ENCODE data around the gene CNTNAP2.
"Not testable (repeated sequence)": the region's sequence is repeated elsewhere in the genome, so short reads cannot be mapped to it uniquely, and the experiment has no call there.

The CNTNAP2 gene

GRCh38 chr7:147651601-147652000 lies 1535.0 kb downstream of the CNTNAP2 start:
- DNase-seq (ENCODE audit: low read depth), result no peak

DNA sequence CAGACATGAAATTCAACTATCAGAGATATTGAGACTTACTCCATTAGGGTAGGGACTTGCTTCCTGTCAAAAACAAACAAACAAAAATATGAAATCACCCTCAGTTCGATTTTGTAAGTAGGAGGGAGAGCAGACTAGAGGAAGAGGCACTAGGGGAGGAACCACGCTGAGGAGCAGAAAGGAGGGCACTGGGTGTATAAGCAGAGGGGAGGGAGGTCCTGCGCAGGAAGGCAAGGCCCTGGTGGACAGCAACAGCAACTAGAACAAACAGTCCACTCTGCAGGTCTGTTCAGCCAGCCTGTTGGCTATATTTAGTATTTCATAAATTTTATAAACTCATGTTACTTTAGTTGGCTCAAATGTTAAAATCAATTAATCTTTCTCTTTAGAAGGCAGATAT lies 1536.9 kb downstream of the CNTNAP2 start:
- DNase-seq (ENCODE audit: low read depth), result no peak

- no peak for DNase-seq (ENCODE audit: low read depth)
Observed at GRCh38 chr7:147658392-147658967, 1541.9 kb downstream of the CNTNAP2 start.

GRCh38 chr7:147659036-147659995 lies 1542.7 kb downstream of the CNTNAP2 start:
- no peak for DNase-seq (ENCODE audit: low read depth)

GRCh38 chr7:147664541-147664940 lies 1547.9 kb downstream of the CNTNAP2 start:
- no peak for DNase-seq (ENCODE audit: low read depth)

DNA sequence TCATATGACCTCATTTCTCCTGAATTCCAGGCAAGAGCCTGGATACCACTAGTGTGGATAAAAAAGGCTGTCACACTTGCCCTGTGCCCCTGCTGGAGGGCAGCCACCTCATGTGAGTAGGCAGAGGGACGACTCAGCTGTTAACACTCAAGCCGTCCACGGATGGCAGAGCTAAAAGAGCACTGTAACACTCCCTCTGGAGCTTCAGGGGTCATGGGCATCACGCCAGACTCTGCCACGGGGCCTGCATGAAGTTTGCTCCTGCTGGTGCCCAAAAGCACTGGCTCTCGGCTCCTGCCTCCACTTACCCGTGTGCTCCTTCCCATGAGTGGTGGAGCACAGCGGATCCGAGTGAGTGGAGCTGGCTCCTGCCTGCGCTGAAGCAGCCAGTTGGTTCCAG lies 1554.2 kb downstream of the CNTNAP2 start:
- no peak for DNase-seq (ENCODE audit: low read depth)

GRCh38 chr7:147674705-147675104 lies 1558.1 kb downstream of the CNTNAP2 start:
- DNase-seq (ENCODE audit: low read depth), result no peak

GRCh38 chr7:147678943-147679342 lies 1562.3 kb downstream of the CNTNAP2 start:
- no peak for DNase-seq (ENCODE audit: low read depth)

DNA sequence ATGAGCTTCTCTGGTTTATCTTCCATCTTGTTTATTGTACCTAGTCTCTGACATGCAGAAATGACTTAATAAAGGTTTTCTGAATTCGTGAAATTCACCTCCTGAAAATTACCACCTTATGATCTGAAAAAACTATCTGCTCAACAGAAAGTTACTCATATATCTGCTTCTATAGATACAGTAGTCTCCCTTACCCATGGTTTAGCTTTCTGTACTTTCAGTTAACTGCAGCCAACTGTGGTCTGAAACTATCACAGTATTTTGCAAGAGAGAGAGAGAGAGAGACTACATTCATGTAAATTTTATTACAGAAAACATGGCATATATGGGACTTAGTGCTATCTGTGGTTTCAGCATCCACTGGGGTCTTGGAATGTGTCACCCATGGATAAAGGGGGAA lies 1564.9 kb downstream of the CNTNAP2 start:
- no peak for DNase-seq (ENCODE audit: low read depth)

GRCh38 chr7:147700702-147701101 lies 1584.1 kb downstream of the CNTNAP2 start:
- DNase-seq (ENCODE audit: low read depth), result no peak

- no peak for DNase-seq (ENCODE audit: low read depth)
Observed at GRCh38 chr7:147707926-147708325, 1591.3 kb downstream of the CNTNAP2 start.

GRCh38 chr7:147708871-147709270 lies 1592.3 kb downstream of the CNTNAP2 start:
- no peak for DNase-seq (ENCODE audit: low read depth)

DNA sequence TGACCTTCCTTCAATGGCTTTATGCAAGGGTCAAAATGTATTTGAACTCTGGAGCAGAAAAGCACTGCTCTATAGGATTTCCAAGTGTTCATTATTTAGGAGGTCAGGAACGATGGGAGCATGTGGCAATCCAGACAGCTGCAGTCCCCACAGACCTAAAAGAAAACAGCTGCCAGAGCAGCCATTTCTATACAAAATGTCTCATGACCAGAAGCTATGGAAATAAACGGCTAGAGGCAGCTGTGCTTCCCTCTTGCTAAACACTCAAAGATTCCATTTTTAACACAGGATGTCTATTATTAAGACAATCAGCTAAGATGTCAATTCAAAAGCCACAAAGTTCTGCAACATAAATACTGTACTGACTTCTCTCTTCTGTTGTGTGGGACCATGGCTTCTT lies 1594.8 kb downstream of the CNTNAP2 start:
- no peak for DNase-seq (ENCODE audit: low read depth)

GRCh38 chr7:147721962-147722830 lies 1605.6 kb downstream of the CNTNAP2 start:
- DNase-seq (ENCODE audit: low read depth), result no peak

GRCh38 chr7:147723536-147723935 lies 1606.9 kb downstream of the CNTNAP2 start:
- no peak for DNase-seq (ENCODE audit: low read depth)

DNA sequence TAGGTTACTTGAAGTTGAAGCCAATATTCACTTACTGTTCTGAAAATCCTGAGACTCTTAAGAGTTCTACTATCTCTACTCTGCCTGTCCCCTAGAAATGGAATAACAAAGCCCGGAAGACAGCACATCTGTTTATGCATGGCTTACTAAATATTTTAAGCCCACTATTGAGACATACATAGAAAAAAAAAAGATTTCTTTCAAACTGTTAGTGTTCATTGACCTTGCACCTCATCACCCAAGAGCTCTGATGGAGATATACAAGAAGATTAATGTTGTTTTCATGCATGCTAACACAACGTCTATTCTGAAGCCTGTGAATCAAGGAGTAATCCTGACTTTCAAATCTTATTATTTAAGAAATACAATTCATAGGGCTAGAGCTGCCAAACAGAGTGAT lies 1614.7 kb downstream of the CNTNAP2 start:
- no peak for DNase-seq (ENCODE audit: low read depth)

GRCh38 chr7:147737559-147738214 lies 1621.1 kb downstream of the CNTNAP2 start:
- not testable (repeated sequence) for DNase-seq (ENCODE audit: low read depth)

- DNase-seq (ENCODE audit: low read depth), result no peak
Observed at GRCh38 chr7:147742301-147742700, 1625.7 kb downstream of the CNTNAP2 start.

DNA sequence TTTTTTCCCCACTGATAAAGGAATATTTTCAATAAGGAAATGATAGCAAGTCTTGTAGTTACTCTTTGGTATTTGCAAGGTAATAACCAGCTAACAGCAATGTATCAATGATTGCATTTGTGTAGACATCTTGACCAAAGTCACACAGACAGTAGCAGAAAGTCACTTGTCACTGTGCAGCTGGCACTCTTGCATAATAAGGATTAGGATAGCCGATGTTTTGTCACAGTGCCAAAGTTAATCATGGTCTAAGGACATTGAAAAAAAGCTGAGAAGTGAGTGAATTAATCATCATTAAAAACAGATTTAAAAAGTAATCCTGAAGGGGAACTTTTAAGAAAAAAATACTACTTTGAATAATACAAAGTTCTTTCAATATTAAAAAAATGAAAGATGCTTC lies 1639.7 kb downstream of the CNTNAP2 start:
- no peak for DNase-seq (ENCODE audit: low read depth)

DNA sequence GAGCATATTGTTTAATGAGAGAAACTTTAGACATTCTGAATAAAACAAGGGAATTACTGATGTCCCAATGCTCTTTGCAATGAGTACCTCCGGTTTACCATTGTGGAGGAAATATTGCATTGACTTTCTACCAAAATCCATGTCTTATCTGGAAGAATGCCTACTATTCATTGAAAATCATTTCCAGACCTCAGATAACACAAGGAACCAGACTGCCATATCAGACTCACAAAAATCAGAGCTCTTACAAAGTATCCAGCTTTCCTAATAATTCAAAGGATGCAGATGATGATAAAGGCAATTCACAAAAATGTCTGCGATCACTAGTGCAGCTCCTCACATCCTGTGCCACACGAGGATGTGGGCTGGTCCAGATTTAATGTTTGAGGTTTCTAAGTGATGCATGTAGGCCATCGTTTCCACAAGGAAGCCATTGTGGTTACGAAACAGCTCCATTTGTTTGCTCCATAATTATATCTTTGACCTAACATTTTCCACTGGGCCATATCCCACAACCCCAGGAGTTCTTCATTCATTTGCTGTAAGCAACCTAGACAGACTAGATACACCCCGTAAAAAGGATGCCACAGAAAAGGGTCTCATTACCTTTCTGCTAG lies 1642.8 kb downstream of the CNTNAP2 start:
- no peak for DNase-seq (ENCODE audit: low read depth)

DNA sequence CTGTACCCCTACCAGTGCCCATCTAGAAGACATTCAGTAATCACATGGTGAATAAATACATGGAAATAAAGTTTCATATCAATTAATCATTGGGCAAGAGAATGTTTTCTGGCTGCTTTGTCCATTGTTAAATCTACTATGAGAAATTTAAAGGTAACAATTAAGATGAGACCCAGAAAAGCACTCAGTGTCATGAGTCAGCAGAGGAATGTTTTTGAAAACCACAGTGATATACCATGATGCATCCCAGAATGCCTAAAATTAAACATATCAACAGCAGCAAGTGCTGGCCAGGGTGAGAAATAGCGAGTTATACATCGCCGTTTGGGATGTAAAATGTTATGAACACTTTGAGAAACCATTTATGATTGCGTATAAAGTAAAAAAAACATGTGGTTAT lies 1648.7 kb downstream of the CNTNAP2 start:
- no peak for DNase-seq (ENCODE audit: low read depth)

DNA sequence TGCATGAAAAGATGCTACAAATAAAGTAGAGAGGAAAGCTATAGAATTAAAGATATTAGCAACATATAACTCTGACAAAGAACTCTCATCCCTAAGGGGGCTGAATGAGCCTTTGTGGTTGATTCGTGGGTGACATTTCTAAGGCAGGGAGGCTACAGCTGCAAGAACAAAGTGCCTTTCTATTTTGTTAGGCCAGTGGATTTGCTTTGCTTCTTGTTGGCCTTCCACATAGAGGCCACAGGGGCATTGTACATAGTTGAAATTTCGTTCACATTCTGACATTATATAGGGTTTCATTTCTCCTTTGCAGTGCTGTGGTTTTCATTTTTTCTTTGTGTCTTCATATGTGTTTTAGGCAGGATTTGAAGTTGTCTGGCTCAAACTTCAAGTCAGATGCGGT lies 1654.7 kb downstream of the CNTNAP2 start:
- no peak for DNase-seq (ENCODE audit: low read depth)

Data from stimulated activated CD8-positive, alpha-beta memory T cell treated with anti-CD3 and anti-CD28 coated beads, Interleukin-15, amount 100 ng/mL, for 24 hours (primary cell).